Neural cell (in vitro differentiated cells): ENCODE measurements around the gene SLC25A48. TPM values are rescaled to one million over a fixed set of nuclear protein-coding genes. Genes with fewer than 3 reads are reported as not detected.

Experiments
- H2AFZ ChIP-seq: fragments of 200-600, 300-800 bp; sonication (generic), shearing (Covaris generic); 2 replicates; pipeline ENCODE4 v1.6.0; 2014; ENCODE audit warnings: low read depth, mild to moderate bottlenecking, antibody characterized with exemption, low read length, moderate library complexity
- H3F3A ChIP-seq: fragments of 200-600 bp; shearing (Covaris generic); 2 replicates; pipeline ENCODE4 v1.6.1; 2016; ENCODE audit warnings: mild to moderate bottlenecking, moderate library complexity, mixed read lengths, antibody characterized with exemption, low read length; ENCODE audit not compliant: insufficient read depth, poor library complexity, severe bottlenecking
- H3K27ac ChIP-seq: fragments of 200-600, 300-800 bp; sonication (generic), shearing (Covaris generic); 2 replicates; pipeline ENCODE4 v1.5.1; 2014; ENCODE audit warnings: mild to moderate bottlenecking, low read length, moderate library complexity
- H3K27me3 ChIP-seq: fragments of 300-800, 200-600 bp; sonication (generic), shearing (Covaris generic); 2 replicates; pipeline ENCODE4 v1.6.0; 2014; ENCODE audit warnings: mild to moderate bottlenecking, low read depth, low read length, moderate library complexity; ENCODE audit not compliant: insufficient read depth
- H3K36me3 ChIP-seq: fragments of 300-800, 200-600 bp; sonication (generic), shearing (Covaris generic); 2 replicates; pipeline ENCODE4 v1.5.1; 2014; ENCODE audit warnings: mild to moderate bottlenecking, antibody characterized with exemption, low read length, moderate library complexity; ENCODE audit not compliant: insufficient read depth
- H3K4me2 ChIP-seq: fragments of 300-800, 200-600 bp; sonication (generic), shearing (Covaris generic); 2 replicates; pipeline ENCODE4 v1.6.0; 2014; ENCODE audit warnings: mild to moderate bottlenecking, low read length
- H3K4me3 ChIP-seq: fragments of 300-800, 200-600 bp; sonication (generic), shearing (Covaris generic); 2 replicates; pipeline ENCODE4 v1.5.1; 2014; ENCODE audit warnings: mild to moderate bottlenecking, low read length, moderate library complexity
- H3K79me2 ChIP-seq: fragments of 200-600 bp; shearing (Covaris generic); replicated peaks from 2 replicates; pipeline ENCODE4 v1.6.0; 2014; ENCODE audit warnings: mild to moderate bottlenecking, low read length, moderate library complexity; ENCODE audit not compliant: insufficient read depth
- H3K9ac ChIP-seq: fragments of 300-800, 200-600 bp; sonication (generic), shearing (Covaris generic); 2 replicates; pipeline ENCODE4 v1.6.1; 2016; ENCODE audit warnings: mild to moderate bottlenecking, low read length, mixed read lengths
- H3K9me2 ChIP-seq: fragments of 200-600 bp; shearing (Covaris generic); 2 replicates; pipeline ENCODE4 v1.6.1; 2016; ENCODE audit warnings: mild to moderate bottlenecking, low read length, mixed read lengths; ENCODE audit not compliant: insufficient read depth
- H3K9me3 ChIP-seq: fragments of 200-600, 300-800 bp; sonication (generic), shearing (Covaris generic); 2 replicates; pipeline ENCODE4 v1.6.1; 2016; ENCODE audit warnings: mild to moderate bottlenecking, mixed run types, low read length, moderate library complexity, mixed read lengths
- H4K20me1 ChIP-seq: fragments of 200-600 bp; shearing (Covaris generic); 2 replicates; pipeline ENCODE4 v1.6.1; 2016; ENCODE audit warnings: mild to moderate bottlenecking, mixed run types; ENCODE audit not compliant: insufficient read depth
- EP300 ChIP-seq: fragments of 450-650 bp; conservative IDR thresholded peaks from 2 replicates; pipeline ENCODE4 v1.6.1; 2014; ENCODE audit warnings: antibody characterized with exemption, mild to moderate bottlenecking, moderate library complexity; ENCODE audit not compliant: poor library complexity, severe bottlenecking
- EZH2 ChIP-seq: fragments of 200-600, 300-800 bp; shearing (Covaris generic), sonication (generic); IDR thresholded peaks from 2 replicates; pipeline ENCODE4 v1.6.1; 2014; ENCODE audit warnings: antibody characterized with exemption, low read length, borderline replicate concordance, mild to moderate bottlenecking; ENCODE audit not compliant: insufficient read depth, poor library complexity, severe bottlenecking
- MXI1 ChIP-seq: fragments of 450-650 bp; conservative IDR thresholded peaks from 2 replicates; pipeline ENCODE4 v1.6.1; 2014; ENCODE audit warnings: antibody characterized with exemption, mild to moderate bottlenecking; ENCODE audit not compliant: poor library complexity, severe bottlenecking
- POLR2AphosphoS5 ChIP-seq: IDR thresholded peaks from 2 replicates; pipeline ENCODE4 v1.6.1; 2012
- RAD21 ChIP-seq: fragments of 450-650 bp; conservative IDR thresholded peaks from 2 replicates; pipeline ENCODE4 v1.6.1; 2014; ENCODE audit warnings: antibody characterized with exemption, mild to moderate bottlenecking, moderate library complexity
- REST ChIP-seq: IDR thresholded peaks from 2 replicates; pipeline ENCODE4 v1.6.1; 2012; ENCODE audit warnings: borderline replicate concordance
- SMC3 ChIP-seq: fragments of 450-650 bp; conservative IDR thresholded peaks from 2 replicates; pipeline ENCODE4 v1.6.1; 2014; ENCODE audit warnings: antibody characterized with exemption, mild to moderate bottlenecking, moderate library complexity; ENCODE audit not compliant: poor library complexity
- TAF1 ChIP-seq: IDR thresholded peaks from 2 replicates; pipeline ENCODE4 v1.6.1; 2012; ENCODE audit warnings: low read depth
- polyA plus RNA-seq: library from polyadenylated mRNA; depleted of rRNA; stranded (reverse); fragments of >200 nt; gene quantifications from 2 replicates; pipeline ENCODE4 v1.2.3, GENCODE V29; 2014
- TF ChIP-seq, protein P1 (sequence below): fragments of 450-650 bp; IDR thresholded peaks from 2 replicates; pipeline ENCODE4 v1.5.1; 2014; ENCODE audit warnings: antibody characterized with exemption, mild to moderate bottlenecking, moderate library complexity; ENCODE audit not compliant: poor library complexity, severe bottlenecking

The SLC25A48 gene
- polyA plus RNA-seq, 1 donor from 2014 or later: 1.0 TPM

GRCh38 chr5:135895474-135896006, 61.1 kb downstream of the SLC25A48 start, which contains the start of gene IL9:
Gene IL9 (minus strand): TSS chr5:135895841. CDS start chr5:135895816, 25 bp downstream.
- Histone ChIP-seq H3F3A (no peaks in the 10 kb centered on the region), H3K36me3 (no peaks in the 10 kb centered on the region), H3K4me2 (no peak within 1 kb of the TSS), H3K4me3 (no peak within 1 kb of the TSS), H3K27ac (no peak within 1 kb of the TSS), H3K9ac (no peak within 1 kb of the TSS), H3K9me3 (no peaks in the 10 kb centered on the region), H3K79me2 (no peaks in the 10 kb centered on the region), H2AFZ (no peak within 1 kb of the TSS), H3K9me2 (no peaks in the 10 kb centered on the region), H3K27me3 (no peaks in the 10 kb centered on the region), H4K20me1 (no peaks in the 10 kb centered on the region)
- TF ChIP-seq EP300: no peak
- no peak for TF ChIP-seq EZH2
- TF ChIP-seq, protein P1, sequence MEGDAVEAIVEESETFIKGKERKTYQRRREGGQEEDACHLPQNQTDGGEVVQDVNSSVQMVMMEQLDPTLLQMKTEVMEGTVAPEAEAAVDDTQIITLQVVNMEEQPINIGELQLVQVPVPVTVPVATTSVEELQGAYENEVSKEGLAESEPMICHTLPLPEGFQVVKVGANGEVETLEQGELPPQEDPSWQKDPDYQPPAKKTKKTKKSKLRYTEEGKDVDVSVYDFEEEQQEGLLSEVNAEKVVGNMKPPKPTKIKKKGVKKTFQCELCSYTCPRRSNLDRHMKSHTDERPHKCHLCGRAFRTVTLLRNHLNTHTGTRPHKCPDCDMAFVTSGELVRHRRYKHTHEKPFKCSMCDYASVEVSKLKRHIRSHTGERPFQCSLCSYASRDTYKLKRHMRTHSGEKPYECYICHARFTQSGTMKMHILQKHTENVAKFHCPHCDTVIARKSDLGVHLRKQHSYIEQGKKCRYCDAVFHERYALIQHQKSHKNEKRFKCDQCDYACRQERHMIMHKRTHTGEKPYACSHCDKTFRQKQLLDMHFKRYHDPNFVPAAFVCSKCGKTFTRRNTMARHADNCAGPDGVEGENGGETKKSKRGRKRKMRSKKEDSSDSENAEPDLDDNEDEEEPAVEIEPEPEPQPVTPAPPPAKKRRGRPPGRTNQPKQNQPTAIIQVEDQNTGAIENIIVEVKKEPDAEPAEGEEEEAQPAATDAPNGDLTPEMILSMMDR: no peak
- TF ChIP-seq SMC3: no peak
- no peak for TF ChIP-seq RAD21
- TF ChIP-seq POLR2AphosphoS5: no peak
- no peak for TF ChIP-seq TAF1
- no peak for TF ChIP-seq REST
- TF ChIP-seq MXI1: no peak

DNA sequence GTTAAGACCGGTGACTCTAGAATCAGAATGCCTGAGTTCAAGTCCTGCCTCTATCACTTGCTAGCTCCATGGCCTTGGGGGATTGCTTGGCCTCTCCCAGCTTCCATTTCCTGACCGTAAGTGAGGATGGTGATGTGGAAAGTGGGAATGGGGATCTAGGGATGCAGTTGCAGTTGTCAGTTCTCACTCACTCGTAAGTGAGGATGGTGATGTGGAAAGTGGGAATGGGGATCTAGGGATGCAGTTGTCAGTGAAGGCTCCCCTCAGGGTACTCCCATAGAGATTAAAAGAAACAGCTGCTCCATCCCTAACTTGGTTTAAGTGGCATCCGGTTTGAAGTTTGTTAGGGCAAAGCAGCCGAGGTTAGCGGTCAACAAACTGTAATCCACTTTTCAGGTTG, 64.2 kb downstream of the SLC25A48 start:
- Histone ChIP-seq H4K20me1 (no peaks in the 10 kb centered on the region), H3K9me3 (no peaks in the 10 kb centered on the region), H3K9ac (no peak overlapping the region), H3K4me3 (no peak overlapping the region), H3F3A (no peaks in the 10 kb centered on the region), H3K4me2 (no peak overlapping the region), H3K36me3 (no peaks in the 10 kb centered on the region), H3K9me2 (no peaks in the 10 kb centered on the region), H3K27ac (no peak overlapping the region), H3K27me3 (no peaks in the 10 kb centered on the region), H3K79me2 (no peaks in the 10 kb centered on the region), H2AFZ (no peak overlapping the region)
- TF ChIP-seq SMC3 (no peak), REST (no peak), POLR2AphosphoS5 (no peak), EP300 (no peak), EZH2 (no peak), RAD21 (no peak), MXI1 (no peak), TAF1 (no peak)
- TF ChIP-seq, protein P1: no peak
